Measurements from ENCODE around the gene SNRK.

- TF ChIP-seq, protein P1, sequence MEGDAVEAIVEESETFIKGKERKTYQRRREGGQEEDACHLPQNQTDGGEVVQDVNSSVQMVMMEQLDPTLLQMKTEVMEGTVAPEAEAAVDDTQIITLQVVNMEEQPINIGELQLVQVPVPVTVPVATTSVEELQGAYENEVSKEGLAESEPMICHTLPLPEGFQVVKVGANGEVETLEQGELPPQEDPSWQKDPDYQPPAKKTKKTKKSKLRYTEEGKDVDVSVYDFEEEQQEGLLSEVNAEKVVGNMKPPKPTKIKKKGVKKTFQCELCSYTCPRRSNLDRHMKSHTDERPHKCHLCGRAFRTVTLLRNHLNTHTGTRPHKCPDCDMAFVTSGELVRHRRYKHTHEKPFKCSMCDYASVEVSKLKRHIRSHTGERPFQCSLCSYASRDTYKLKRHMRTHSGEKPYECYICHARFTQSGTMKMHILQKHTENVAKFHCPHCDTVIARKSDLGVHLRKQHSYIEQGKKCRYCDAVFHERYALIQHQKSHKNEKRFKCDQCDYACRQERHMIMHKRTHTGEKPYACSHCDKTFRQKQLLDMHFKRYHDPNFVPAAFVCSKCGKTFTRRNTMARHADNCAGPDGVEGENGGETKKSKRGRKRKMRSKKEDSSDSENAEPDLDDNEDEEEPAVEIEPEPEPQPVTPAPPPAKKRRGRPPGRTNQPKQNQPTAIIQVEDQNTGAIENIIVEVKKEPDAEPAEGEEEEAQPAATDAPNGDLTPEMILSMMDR (tag by site-specific recombination; IDR thresholded peaks at IDR 0.05) = no peak
- TF ChIP-seq ZNF658 (tag by site-specific recombination; IDR thresholded peaks at IDR 0.05) (no peak), ZBTB21 (tag by site-specific recombination; IDR thresholded peaks at IDR 0.05) (no peak), ZBTB20 (tag by site-specific recombination; IDR thresholded peaks at IDR 0.05) (no peak), IKZF3 (tag by site-specific recombination; IDR thresholded peaks at IDR 0.05) (no peak), ZNF138 (tag by site-specific recombination; IDR thresholded peaks at IDR 0.05; ENCODE audit: borderline replicate concordance) (no peak), ZNF777 (tag by site-specific recombination; IDR thresholded peaks at IDR 0.05; ENCODE audit: borderline replicate concordance) (no peak), ZNF416 (tag by site-specific recombination; IDR thresholded peaks at IDR 0.05) (no peak), ELK4 (IDR thresholded peaks at IDR 0.05; ENCODE audit: borderline replicate concordance, low read depth, low read length) (no peak), YY2 (tag by site-specific recombination; IDR thresholded peaks at IDR 0.05) (no peak), ZNF175 (tag by site-specific recombination; IDR thresholded peaks at IDR 0.05) (no peak)
- TF ChIP-seq, protein P2, sequence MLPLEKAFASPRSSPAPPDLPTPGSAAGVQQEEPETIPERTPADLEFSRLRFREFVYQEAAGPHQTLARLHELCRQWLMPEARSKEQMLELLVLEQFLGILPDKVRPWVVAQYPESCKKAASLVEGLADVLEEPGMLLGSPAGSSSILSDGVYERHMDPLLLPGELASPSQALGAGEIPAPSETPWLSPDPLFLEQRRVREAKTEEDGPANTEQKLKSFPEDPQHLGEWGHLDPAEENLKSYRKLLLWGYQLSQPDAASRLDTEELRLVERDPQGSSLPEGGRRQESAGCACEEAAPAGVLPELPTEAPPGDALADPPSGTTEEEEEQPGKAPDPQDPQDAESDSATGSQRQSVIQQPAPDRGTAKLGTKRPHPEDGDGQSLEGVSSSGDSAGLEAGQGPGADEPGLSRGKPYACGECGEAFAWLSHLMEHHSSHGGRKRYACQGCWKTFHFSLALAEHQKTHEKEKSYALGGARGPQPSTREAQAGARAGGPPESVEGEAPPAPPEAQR (tag by site-specific recombination; IDR thresholded peaks at IDR 0.05) = no peak
- TF ChIP-seq, protein P3, sequence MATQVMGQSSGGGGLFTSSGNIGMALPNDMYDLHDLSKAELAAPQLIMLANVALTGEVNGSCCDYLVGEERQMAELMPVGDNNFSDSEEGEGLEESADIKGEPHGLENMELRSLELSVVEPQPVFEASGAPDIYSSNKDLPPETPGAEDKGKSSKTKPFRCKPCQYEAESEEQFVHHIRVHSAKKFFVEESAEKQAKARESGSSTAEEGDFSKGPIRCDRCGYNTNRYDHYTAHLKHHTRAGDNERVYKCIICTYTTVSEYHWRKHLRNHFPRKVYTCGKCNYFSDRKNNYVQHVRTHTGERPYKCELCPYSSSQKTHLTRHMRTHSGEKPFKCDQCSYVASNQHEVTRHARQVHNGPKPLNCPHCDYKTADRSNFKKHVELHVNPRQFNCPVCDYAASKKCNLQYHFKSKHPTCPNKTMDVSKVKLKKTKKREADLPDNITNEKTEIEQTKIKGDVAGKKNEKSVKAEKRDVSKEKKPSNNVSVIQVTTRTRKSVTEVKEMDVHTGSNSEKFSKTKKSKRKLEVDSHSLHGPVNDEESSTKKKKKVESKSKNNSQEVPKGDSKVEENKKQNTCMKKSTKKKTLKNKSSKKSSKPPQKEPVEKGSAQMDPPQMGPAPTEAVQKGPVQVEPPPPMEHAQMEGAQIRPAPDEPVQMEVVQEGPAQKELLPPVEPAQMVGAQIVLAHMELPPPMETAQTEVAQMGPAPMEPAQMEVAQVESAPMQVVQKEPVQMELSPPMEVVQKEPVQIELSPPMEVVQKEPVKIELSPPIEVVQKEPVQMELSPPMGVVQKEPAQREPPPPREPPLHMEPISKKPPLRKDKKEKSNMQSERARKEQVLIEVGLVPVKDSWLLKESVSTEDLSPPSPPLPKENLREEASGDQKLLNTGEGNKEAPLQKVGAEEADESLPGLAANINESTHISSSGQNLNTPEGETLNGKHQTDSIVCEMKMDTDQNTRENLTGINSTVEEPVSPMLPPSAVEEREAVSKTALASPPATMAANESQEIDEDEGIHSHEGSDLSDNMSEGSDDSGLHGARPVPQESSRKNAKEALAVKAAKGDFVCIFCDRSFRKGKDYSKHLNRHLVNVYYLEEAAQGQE (tag by site-specific recombination; IDR thresholded peaks at IDR 0.05) = no peak
- TF ChIP-seq, protein P4, sequence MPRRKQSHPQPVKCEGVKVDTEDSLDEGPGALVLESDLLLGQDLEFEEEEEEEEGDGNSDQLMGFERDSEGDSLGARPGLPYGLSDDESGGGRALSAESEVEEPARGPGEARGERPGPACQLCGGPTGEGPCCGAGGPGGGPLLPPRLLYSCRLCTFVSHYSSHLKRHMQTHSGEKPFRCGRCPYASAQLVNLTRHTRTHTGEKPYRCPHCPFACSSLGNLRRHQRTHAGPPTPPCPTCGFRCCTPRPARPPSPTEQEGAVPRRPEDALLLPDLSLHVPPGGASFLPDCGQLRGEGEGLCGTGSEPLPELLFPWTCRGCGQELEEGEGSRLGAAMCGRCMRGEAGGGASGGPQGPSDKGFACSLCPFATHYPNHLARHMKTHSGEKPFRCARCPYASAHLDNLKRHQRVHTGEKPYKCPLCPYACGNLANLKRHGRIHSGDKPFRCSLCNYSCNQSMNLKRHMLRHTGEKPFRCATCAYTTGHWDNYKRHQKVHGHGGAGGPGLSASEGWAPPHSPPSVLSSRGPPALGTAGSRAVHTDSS (tag by site-specific recombination; IDR thresholded peaks at IDR 0.05) = no peak
Observed at GRCh38 chr3:43327582-43327979, 41.2 kb downstream of the SNRK start.

Measured in HEK293 (cell line).